DMS114 treated with DMSO at 0.1 percent for 48 hours (cell line): ENCODE measurements around the gene NBEAL1.
"Not testable (repeated sequence)": the region's sequence is repeated elsewhere in the genome, so short reads cannot be mapped to it uniquely, and the experiment has no call there.

ENCODE experiments used
- DNase-seq: peaks from one replicate; lab custom pipeline; 2025; ENCODE audit not compliant: unreplicated experiment; lab: John Stamatoyannopoulos, UW

The NBEAL1 gene

GRCh38 chr2:203201426-203201825 is 186.8 kb downstream of the NBEAL1 start:
- DNase-seq, result no peak

- DNase-seq, result no peak
Observed at GRCh38 chr2:203209538-203209937, 194.9 kb downstream of the NBEAL1 start.

- DNase-seq, result no peak
Observed at GRCh38 chr2:203225423-203226039, 210.9 kb downstream of the NBEAL1 start.

- not testable (repeated sequence) for DNase-seq
Observed at GRCh38 chr2:203229674-203230073, 215.0 kb downstream of the NBEAL1 start.

GRCh38 chr2:203237346-203238238 is 222.9 kb downstream of the NBEAL1 start:
- DNase-seq, result peak; percentile 25

GRCh38 chr2:203238292-203238703 is 223.6 kb downstream of the NBEAL1 start:
- DNase-seq, result no peak

- peak; percentile 89 for DNase-seq
Observed at GRCh38 chr2:203238704-203239526, 224.2 kb downstream of the NBEAL1 start, which contains the start of gene CYP20A1. Gene CYP20A1, plus strand, starts transcription at chr2:203239018. Its CDS starts 45 bp downstream, at chr2:203239063.

GRCh38 chr2:203240491-203240890 is 225.8 kb downstream of the NBEAL1 start:
- DNase-seq, result no peak

- DNase-seq, result no peak
Observed at GRCh38 chr2:203242518-203242917, 227.8 kb downstream of the NBEAL1 start.

GRCh38 chr2:203246646-203247045 is 232.0 kb downstream of the NBEAL1 start:
- no peak for DNase-seq

GRCh38 chr2:203252818-203253217 is 238.1 kb downstream of the NBEAL1 start:
- no peak for DNase-seq

GRCh38 chr2:203253422-203254095 is 238.9 kb downstream of the NBEAL1 start:
- DNase-seq, result not testable (repeated sequence)

- no peak for DNase-seq
Observed at GRCh38 chr2:203261326-203262159, 246.9 kb downstream of the NBEAL1 start.
